Measurements from ENCODE around the gene FSHR.

The FSHR gene

GRCh38 chr2:48952143-48952542 is 202.2 kb downstream of the FSHR start:
- no peak for DNase-seq

- no peak for DNase-seq
These were observed 205.8 kb downstream of the FSHR start for GRCh38 chr2:48948400-48949125.

- peak in 1 of 2 experiments; percentile 20 for DNase-seq
These were observed 207.8 kb downstream of the FSHR start for GRCh38 chr2:48946449-48947048.

GRCh38 chr2:48944956-48945355 is 209.4 kb downstream of the FSHR start:
- no peak for DNase-seq

- no peak for DNase-seq
These were observed 210.9 kb downstream of the FSHR start for GRCh38 chr2:48943436-48943835.

- DNase-seq = no peak
These were observed 212.4 kb downstream of the FSHR start for GRCh38 chr2:48941908-48942307.

GRCh38 chr2:48941456-48941855 is 212.9 kb downstream of the FSHR start:
- no peak for DNase-seq

- no peak for DNase-seq
These were observed 213.7 kb downstream of the FSHR start for GRCh38 chr2:48940606-48941005.

- DNase-seq = no peak
These were observed 215.1 kb downstream of the FSHR start for GRCh38 chr2:48939232-48939631.

GRCh38 chr2:48938231-48938630 is 216.1 kb downstream of the FSHR start:
- no peak for DNase-seq

- no peak for DNase-seq
These were observed 219.5 kb downstream of the FSHR start for GRCh38 chr2:48934807-48935206.

- no peak for DNase-seq
These were observed 220.4 kb downstream of the FSHR start for GRCh38 chr2:48933828-48934497.

GRCh38 chr2:48932667-48933066 is 221.6 kb downstream of the FSHR start:
- no peak for DNase-seq

GRCh38 chr2:48929571-48930301 is 224.6 kb downstream of the FSHR start:
- no peak for DNase-seq

GRCh38 chr2:48927355-48927754 is 227.0 kb downstream of the FSHR start:
- no peak for DNase-seq

GRCh38 chr2:48915884-48916283 is 238.4 kb downstream of the FSHR start:
- no peak for DNase-seq

GRCh38 chr2:48915227-48915626 is 239.1 kb downstream of the FSHR start:
- DNase-seq = no peak

- DNase-seq = no peak
These were observed 239.7 kb downstream of the FSHR start for GRCh38 chr2:48914477-48915089.

Measured in cerebellar nuclear complex (tissue), 1 donor.